Measurements from ENCODE around the gene CEP131.

DNA sequence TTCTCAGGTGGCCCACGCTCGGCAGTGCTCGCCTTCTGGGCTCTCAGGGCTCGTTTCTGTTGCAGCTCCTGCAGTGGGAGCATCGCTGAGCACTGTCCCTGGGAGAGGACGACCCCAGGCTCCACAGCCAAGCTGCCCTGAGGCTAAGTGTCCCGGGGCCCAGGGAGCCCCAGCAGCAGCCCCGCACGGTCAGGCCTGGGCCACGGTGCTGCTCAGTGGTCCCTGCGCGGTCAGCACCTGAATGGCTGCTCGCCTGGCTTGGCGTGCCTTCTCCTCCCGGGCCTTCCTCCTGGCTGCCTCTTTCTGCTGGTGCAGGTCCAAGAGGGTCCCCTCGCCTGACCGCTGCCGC lies 23.3 kb downstream of the CEP131 start:
- TF ChIP-seq NFRKB (IDR thresholded peaks at IDR 0.05) (no peak), LEF1 (IDR thresholded peaks at IDR 0.05; ENCODE audit: borderline replicate concordance) (no peak), ZNF384 (IDR thresholded peaks at IDR 0.05) (no peak), CTBP1 (IDR thresholded peaks at IDR 0.05; ENCODE audit: borderline replicate concordance) (no peak), SP1 (IDR thresholded peaks at IDR 0.05) (no peak), FOXA1 (IDR thresholded peaks at IDR 0.05) (no peak), HDGF (IDR thresholded peaks at IDR 0.05; ENCODE audit: borderline replicate concordance) (no peak), FOXM1 (IDR thresholded peaks at IDR 0.05; ENCODE audit: borderline replicate concordance) (no peak), FOXK2 (IDR thresholded peaks at IDR 0.05) (no peak), BHLHE40 (IDR thresholded peaks at IDR 0.05; ENCODE audit: borderline replicate concordance) (no peak)
- TF ChIP-seq, protein P1, sequence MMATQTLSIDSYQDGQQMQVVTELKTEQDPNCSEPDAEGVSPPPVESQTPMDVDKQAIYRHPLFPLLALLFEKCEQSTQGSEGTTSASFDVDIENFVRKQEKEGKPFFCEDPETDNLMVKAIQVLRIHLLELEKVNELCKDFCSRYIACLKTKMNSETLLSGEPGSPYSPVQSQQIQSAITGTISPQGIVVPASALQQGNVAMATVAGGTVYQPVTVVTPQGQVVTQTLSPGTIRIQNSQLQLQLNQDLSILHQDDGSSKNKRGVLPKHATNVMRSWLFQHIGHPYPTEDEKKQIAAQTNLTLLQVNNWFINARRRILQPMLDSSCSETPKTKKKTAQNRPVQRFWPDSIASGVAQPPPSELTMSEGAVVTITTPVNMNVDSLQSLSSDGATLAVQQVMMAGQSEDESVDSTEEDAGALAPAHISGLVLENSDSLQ (IDR thresholded peaks at IDR 0.05), result no peak
